OCI-LY7 (cell line): ENCODE measurements around the gene HOXB5. TPM values are rescaled to one million over a fixed set of nuclear protein-coding genes. Genes with fewer than 3 reads are reported as not detected.

Experiments
- BruUV-seq: library from RNA; stranded (reverse); fragments of 400-500 nt; replicated peaks from 2 replicates; lab custom pipeline; 2021; lab: Mats Ljungman, UMichigan
- CTCF ChIA-PET: fragments of 300-600 bp; sonication (Branson Sonifier 250); formaldehyde crosslinking; loops from one replicate; lab custom pipeline; 2022; ENCODE audit warnings: antibody characterized with exemption; ENCODE audit not compliant: unreplicated experiment; lab: Charles Lee
- POLR2A ChIA-PET: fragments of 300-600 bp; sonication (Branson Sonifier 250); formaldehyde crosslinking; loops from one replicate; lab custom pipeline; 2022; ENCODE audit warnings: antibody characterized with exemption; lab: Charles Lee
- DNase-seq: peaks from one replicate; pipeline ENCODE4 v3.0.0-alpha.2; 2015; ENCODE audit warnings: low spot score
- H2AFZ ChIP-seq: fragments of 200-600 bp; sonication (generic), shearing (Covaris generic); 2 replicates; pipeline ENCODE4 v1.6.1; 2014; ENCODE audit warnings: mild to moderate bottlenecking, antibody characterized with exemption, low read length, moderate library complexity
- H3K27ac ChIP-seq: fragments of 200-600 bp; sonication (generic); 2 replicates; pipeline ENCODE4 v1.5.1; 2014; ENCODE audit warnings: mixed run types, low read depth, mild to moderate bottlenecking, moderate library complexity, low read length, inconsistent platforms; ENCODE audit not compliant: poor library complexity, severe bottlenecking
- H3K36me3 ChIP-seq: fragments of 200-600 bp; sonication (generic); 2 replicates; pipeline ENCODE4 v1.6.1; 2014; ENCODE audit warnings: mild to moderate bottlenecking, antibody characterized with exemption, low read length, moderate library complexity, mixed read lengths; ENCODE audit not compliant: insufficient read depth
- H3K4me1 ChIP-seq: fragments of 200-600 bp; sonication (generic); 2 replicates; pipeline ENCODE4 v1.5.1; 2014; ENCODE audit warnings: mild to moderate bottlenecking, low read length; ENCODE audit not compliant: insufficient read depth, poor library complexity, severe bottlenecking
- H3K4me2 ChIP-seq: fragments of 200-600 bp; sonication (generic); 2 replicates; pipeline ENCODE4 v1.6.1; 2014; ENCODE audit warnings: mild to moderate bottlenecking, low read length
- H3K4me3 ChIP-seq: fragments of 200-600 bp; sonication (generic); 2 replicates; pipeline ENCODE4 v1.5.1; 2014; ENCODE audit warnings: mild to moderate bottlenecking, low read depth, low read length; ENCODE audit not compliant: poor library complexity, severe bottlenecking
- H3K79me2 ChIP-seq: fragments of 200-600 bp; sonication (generic); 2 replicates; pipeline ENCODE4 v1.6.1; 2016; ENCODE audit warnings: low read depth, mild to moderate bottlenecking, low read length, moderate library complexity, mixed read lengths; ENCODE audit not compliant: insufficient read depth
- H3K9me2 ChIP-seq: fragments of 200-600 bp; sonication (generic); 2 replicates; pipeline ENCODE4 v1.6.1; 2016; ENCODE audit warnings: mild to moderate bottlenecking, low read length, mixed read lengths; ENCODE audit not compliant: insufficient read depth
- H3K9me3 ChIP-seq: fragments of 200-600 bp; sonication (generic); 2 replicates; pipeline ENCODE4 v1.6.1; 2014; ENCODE audit warnings: mild to moderate bottlenecking, mixed run types, low read length, mixed read lengths
- H4K20me1 ChIP-seq: fragments of 200-600 bp; sonication (generic); 2 replicates; pipeline ENCODE4 v1.6.1; 2014; ENCODE audit warnings: mild to moderate bottlenecking, antibody characterized with exemption, low read length, moderate library complexity, mixed read lengths; ENCODE audit not compliant: insufficient read depth
- CTCF ChIP-seq: fragments of 200-600 bp; sonication (generic); conservative IDR thresholded peaks from 2 replicates; pipeline ENCODE4 v1.5.1; 2014; ENCODE audit warnings: mild to moderate bottlenecking, antibody characterized with exemption, low read length, moderate library complexity, mixed read lengths
- EZH2phosphoT487 ChIP-seq: fragments of 200-600 bp; sonication (generic); IDR thresholded peaks from 2 replicates; pipeline ENCODE4 v1.6.1; 2018; ENCODE audit warnings: low read depth, borderline replicate concordance, mild to moderate bottlenecking, mixed run types, antibody characterized with exemption, low read length, moderate library complexity, mixed read lengths
- intact Hi-C: fragments of 100-400 bp; cut with micrococcal nuclease; formaldehyde crosslinking; loops from one replicate; pipeline ENCODE4 v1.10.0; 2022; ENCODE audit not compliant: unreplicated experiment
- total RNA-seq, 2 experiments: library from RNA; depleted of rRNA in 1 of 2; stranded (reverse); fragments of >200 nt in 1 of 2; shearing (Covaris generic) in 1 of 2; gene quantifications; 2 replicates each; pipeline ENCODE4 v1.2.3, GENCODE V29; 2014 to 2022

HOXB5 gene
- total RNA-seq, 2 experiments from 2014 or later = not detected

DNA sequence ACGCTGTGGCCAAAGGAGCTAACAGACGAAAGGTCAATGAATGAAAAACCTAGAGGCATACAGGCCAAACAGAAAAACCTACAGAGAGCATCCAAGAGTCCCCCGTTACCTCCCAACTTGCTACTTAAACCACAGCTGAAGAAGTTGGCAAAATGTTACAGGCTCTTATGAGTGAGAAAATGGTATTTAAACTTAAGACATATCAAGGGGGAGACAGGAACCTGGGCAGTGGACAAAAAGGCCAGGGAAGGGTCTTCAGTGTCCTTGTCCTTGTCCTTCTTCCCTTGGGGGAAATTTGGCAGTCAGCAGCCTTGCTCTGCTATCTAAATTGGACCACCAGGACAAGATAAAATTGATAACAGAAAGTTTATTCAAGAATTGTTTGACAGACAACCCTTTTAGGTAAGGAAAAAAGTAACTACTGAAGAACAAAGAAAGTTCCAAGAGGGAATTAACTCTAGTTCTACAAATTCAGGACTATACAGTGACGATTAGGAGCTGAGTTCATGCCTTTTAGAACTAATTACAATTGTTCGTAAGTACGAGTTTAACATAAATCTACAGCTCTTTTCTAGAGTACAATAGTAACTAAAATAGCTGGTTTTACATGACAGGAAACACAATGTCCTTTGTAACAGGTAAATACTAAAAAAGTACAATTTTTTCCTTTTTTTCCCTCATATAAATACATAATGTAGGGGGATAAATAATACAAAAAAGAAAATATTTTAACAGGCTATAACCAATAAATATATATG lies 44.9 kb downstream of the HOXB5 start:
- no TSS peak for BruUV-seq
- no peaks in the 10 kb centered on the region for H4K20me1 ChIP-seq
- ChIA-PET POLR2A (interaction anchor here (0.7 kb wide), 1 partner anchor 160 kb away, joined by 3 read pairs; no protein-coding TSS in a partner anchor), CTCF (interaction anchor here (0.6 kb wide), 1 partner anchor 29 kb away, joined by 6 read pairs; no protein-coding TSS in a partner anchor)
- H3K27ac ChIP-seq = no peak overlapping the region
- TF ChIP-seq CTCF (no peak), EZH2phosphoT487 (no peak)
- H3K9me3 ChIP-seq = no peaks in the 10 kb centered on the region
- no peak overlapping the region for H3K4me2 ChIP-seq
- H3K9me2 ChIP-seq = no peaks in the 10 kb centered on the region
- no peaks in the 10 kb centered on the region for H3K79me2 ChIP-seq
- H2AFZ ChIP-seq = no peak overlapping the region
- H3K4me1 ChIP-seq = no peaks in the 10 kb centered on the region
- H3K4me3 ChIP-seq = no peak overlapping the region
- peaks cover 12% of the 10 kb centered on the region; the same call in 1 of the 2 replicates for H3K36me3 ChIP-seq
- intact Hi-C loops = no loop called here
- no peak for DNase-seq

- no TSS peak for BruUV-seq
- H3K36me3 ChIP-seq = peaks cover 12% of the 10 kb centered on the region; the same call in 1 of the 2 replicates
- TF ChIP-seq CTCF (no peak), EZH2phosphoT487 (no peak)
- intact Hi-C loops = no loop called here
- no peak overlapping the region for H3K4me3 ChIP-seq
- no peak overlapping the region for H3K27ac ChIP-seq
- ChIA-PET CTCF (interaction anchor here (0.6 kb wide), 1 partner anchor 29 kb away, joined by 6 read pairs; no protein-coding TSS in a partner anchor), POLR2A (interaction anchor here (0.7 kb wide), 1 partner anchor 495 kb away, joined by 3 read pairs; no protein-coding TSS in a partner anchor)
- DNase-seq = no peak
- H3K4me1 ChIP-seq = no peaks in the 10 kb centered on the region
- no peak overlapping the region for H3K4me2 ChIP-seq
- H4K20me1 ChIP-seq = no peaks in the 10 kb centered on the region
- no peaks in the 10 kb centered on the region for H3K9me2 ChIP-seq
- no peak overlapping the region for H2AFZ ChIP-seq
- H3K9me3 ChIP-seq = no peaks in the 10 kb centered on the region
- H3K79me2 ChIP-seq = no peaks in the 10 kb centered on the region
Observed at GRCh38 chr17:48547808-48548522, 45.6 kb downstream of the HOXB5 start.
